D721Med (cell line): ENCODE results near the gene SLC25A45.

Source experiments
- DNase-seq: peaks from one replicate; pipeline ENCODE4 v3.0.0; 2011; ENCODE audit warnings: low spot score; ENCODE audit not compliant: insufficient read length
- FAIRE-seq: peaks from 2 replicates; lab custom pipeline; 2011; peaks lifted over from hg19 to GRCh38; lab: Jason Lieb, UNC
- CTCF ChIP-seq: IDR thresholded peaks from 2 replicates; pipeline ENCODE4 v1.5.1; 2012; ENCODE audit warnings: mild to moderate bottlenecking, control low read depth; ENCODE audit not compliant: insufficient read depth; ENCODE audit errors: missing control alignments

The SLC25A45 gene

GRCh38 chr11:65363770-65364169, 18.7 kb downstream of the SLC25A45 start:
- no peak for TF ChIP-seq CTCF
- no peak for DNase-seq
- no peak for FAIRE-seq

- TF ChIP-seq CTCF: no peak
- DNase-seq (no peak), FAIRE-seq (no peak)
Observed at GRCh38 chr11:65362966-65363365, 19.5 kb downstream of the SLC25A45 start.

GRCh38 chr11:65362320-65362931, 20.0 kb downstream of the SLC25A45 start:
- DNase-seq: no peak
- FAIRE-seq: no peak
- TF ChIP-seq CTCF: no peak

- DNase-seq (no peak), FAIRE-seq (no peak)
- TF ChIP-seq CTCF: no peak
Observed at GRCh38 chr11:65357856-65358356, 24.5 kb downstream of the SLC25A45 start.

GRCh38 chr11:65356394-65356972, 26.0 kb downstream of the SLC25A45 start:
- FAIRE-seq: no peak
- no peak for DNase-seq
- no peak for TF ChIP-seq CTCF

GRCh38 chr11:65355776-65356393, 26.6 kb downstream of the SLC25A45 start:
- FAIRE-seq (no peak), DNase-seq (no peak)
- TF ChIP-seq CTCF: no peak
